ENCODE results near the gene SLC38A1.

- TF ChIP-seq CSRNP3 (CRISPR knock-in tag; IDR thresholded peaks at IDR 0.05): no peak
- TF ChIP-seq, protein P1, sequence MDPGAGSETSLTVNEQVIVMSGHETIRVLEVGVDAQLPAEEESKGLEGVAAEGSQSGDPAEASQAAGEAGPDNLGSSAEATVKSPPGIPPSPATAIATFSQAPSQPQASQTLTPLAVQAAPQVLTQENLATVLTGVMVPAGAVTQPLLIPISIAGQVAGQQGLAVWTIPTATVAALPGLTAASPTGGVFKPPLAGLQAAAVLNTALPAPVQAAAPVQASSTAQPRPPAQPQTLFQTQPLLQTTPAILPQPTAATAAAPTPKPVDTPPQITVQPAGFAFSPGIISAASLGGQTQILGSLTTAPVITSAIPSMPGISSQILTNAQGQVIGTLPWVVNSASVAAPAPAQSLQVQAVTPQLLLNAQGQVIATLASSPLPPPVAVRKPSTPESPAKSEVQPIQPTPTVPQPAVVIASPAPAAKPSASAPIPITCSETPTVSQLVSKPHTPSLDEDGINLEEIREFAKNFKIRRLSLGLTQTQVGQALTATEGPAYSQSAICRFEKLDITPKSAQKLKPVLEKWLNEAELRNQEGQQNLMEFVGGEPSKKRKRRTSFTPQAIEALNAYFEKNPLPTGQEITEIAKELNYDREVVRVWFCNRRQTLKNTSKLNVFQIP (CRISPR knock-in tag; IDR thresholded peaks at IDR 0.05; ENCODE audit: borderline replicate concordance, low read depth): no peak
These were observed 23.8 kb downstream of the SLC38A1 start for GRCh38 chr12:46244997-46245396.
